ENCODE results near the gene CNTN4. TPM values are rescaled to one million over a fixed set of nuclear protein-coding genes. Genes with fewer than 3 reads are reported as not detected.

The CNTN4 gene
- total RNA-seq, 3 donors from 2014 or later (not counting 1 experiment from before 2014, with no cell fraction given), result not detected

DNA sequence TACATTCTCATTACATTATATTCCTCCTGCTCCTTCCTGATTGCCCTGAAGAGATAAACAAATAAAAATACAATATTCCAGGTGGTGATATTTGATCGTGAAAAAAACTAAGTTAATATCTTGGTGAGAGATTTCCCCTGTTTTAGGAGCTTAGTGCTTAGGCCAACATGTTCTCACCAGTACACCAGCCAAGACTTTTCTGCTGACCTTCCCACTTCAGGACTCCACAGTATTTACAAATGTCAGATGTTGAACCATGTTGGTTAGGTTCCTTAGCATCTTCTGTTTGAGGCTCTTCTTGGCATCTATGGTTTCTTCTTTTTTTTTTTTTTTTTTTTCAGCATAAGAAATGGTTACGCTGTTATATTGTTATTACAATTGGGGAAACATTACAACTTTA, 764.5 kb downstream of the CNTN4 start:
- Histone ChIP-seq H3K27me3 (ENCODE audit: control insufficient read depth, insufficient read depth, low read length) (no peaks in the 10 kb centered on the region), H3K9me3 (ENCODE audit: control insufficient read depth, insufficient read depth, low read length) (no peaks in the 10 kb centered on the region), H3K4me3 (ENCODE audit: low read length) (no peak overlapping the region), H3K4me1 (ENCODE audit: control insufficient read depth, insufficient read depth, low read length) (no peaks in the 10 kb centered on the region), H3K36me3 (ENCODE audit: control insufficient read depth, insufficient read depth, low read length) (no peaks in the 10 kb centered on the region), H3K27ac (ENCODE audit: low read length) (no peak overlapping the region)
- no peak overlapping the region for H3K4me3 Mint-ChIP-seq
- DNase-seq (no peak), ATAC-seq (no peak)
- no CpG with 5 or more reads among the region's 2 CpGs for WGBS (ENCODE audit: insufficient coverage)
- H3K36me3 Mint-ChIP-seq, result no peaks in the 10 kb centered on the region
- intact Hi-C loops (cut with micrococcal nuclease), result no loop called here
- H3K9me3 Mint-ChIP-seq, result no peaks in the 10 kb centered on the region
- H3K27ac Mint-ChIP-seq, result no peak overlapping the region
- TF ChIP-seq, protein P1, sequence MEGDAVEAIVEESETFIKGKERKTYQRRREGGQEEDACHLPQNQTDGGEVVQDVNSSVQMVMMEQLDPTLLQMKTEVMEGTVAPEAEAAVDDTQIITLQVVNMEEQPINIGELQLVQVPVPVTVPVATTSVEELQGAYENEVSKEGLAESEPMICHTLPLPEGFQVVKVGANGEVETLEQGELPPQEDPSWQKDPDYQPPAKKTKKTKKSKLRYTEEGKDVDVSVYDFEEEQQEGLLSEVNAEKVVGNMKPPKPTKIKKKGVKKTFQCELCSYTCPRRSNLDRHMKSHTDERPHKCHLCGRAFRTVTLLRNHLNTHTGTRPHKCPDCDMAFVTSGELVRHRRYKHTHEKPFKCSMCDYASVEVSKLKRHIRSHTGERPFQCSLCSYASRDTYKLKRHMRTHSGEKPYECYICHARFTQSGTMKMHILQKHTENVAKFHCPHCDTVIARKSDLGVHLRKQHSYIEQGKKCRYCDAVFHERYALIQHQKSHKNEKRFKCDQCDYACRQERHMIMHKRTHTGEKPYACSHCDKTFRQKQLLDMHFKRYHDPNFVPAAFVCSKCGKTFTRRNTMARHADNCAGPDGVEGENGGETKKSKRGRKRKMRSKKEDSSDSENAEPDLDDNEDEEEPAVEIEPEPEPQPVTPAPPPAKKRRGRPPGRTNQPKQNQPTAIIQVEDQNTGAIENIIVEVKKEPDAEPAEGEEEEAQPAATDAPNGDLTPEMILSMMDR (IDR thresholded peaks at IDR 0.05), result no peak
- H3K4me1 Mint-ChIP-seq, result no peaks in the 10 kb centered on the region
- peaks cover 4 to 7% of the 10 kb centered on the region in 2 donors for H3K27me3 Mint-ChIP-seq (ENCODE audit: low read depth in 2 of 2)

DNA sequence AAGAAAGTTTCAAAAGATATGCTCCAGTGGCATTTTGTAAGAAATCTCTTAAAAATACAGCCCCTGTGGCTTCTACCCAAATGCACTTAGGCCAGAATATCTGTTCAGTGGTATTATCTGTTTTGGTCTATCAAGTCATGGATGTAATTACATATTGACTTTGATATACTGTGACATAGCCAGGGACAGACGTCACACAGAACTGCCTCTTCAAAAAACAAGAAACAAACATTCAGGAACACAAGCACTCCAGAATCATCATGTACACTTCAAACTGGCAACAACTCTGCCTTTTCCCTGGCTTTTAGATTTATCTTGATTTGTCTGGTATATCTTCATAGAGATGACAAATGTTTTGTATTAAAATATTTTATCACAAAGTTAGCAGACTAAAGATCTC, 771.2 kb downstream of the CNTN4 start:
- no peak for DNase-seq
- Histone ChIP-seq H3K27me3 (ENCODE audit: control insufficient read depth, insufficient read depth, low read length) (no peaks in the 10 kb centered on the region), H3K27ac (ENCODE audit: low read length) (no peak overlapping the region), H3K4me1 (ENCODE audit: control insufficient read depth, insufficient read depth, low read length) (no peaks in the 10 kb centered on the region), H3K4me3 (ENCODE audit: low read length) (no peak overlapping the region), H3K36me3 (ENCODE audit: control insufficient read depth, insufficient read depth, low read length) (no peaks in the 10 kb centered on the region), H3K9me3 (ENCODE audit: control insufficient read depth, insufficient read depth, low read length) (no peaks in the 10 kb centered on the region)
- peaks cover 4 to 11% of the 10 kb centered on the region in 2 donors for H3K27me3 Mint-ChIP-seq (ENCODE audit: low read depth in 2 of 2)
- intact Hi-C loops (cut with micrococcal nuclease), result no loop called here
- H3K36me3 Mint-ChIP-seq, result no peaks in the 10 kb centered on the region
- H3K9me3 Mint-ChIP-seq, result no peaks in the 10 kb centered on the region
- WGBS (ENCODE audit: insufficient coverage), result 83% methylated on average over 1 of the region's 1 CpG
- no peak overlapping the region for H3K27ac Mint-ChIP-seq
- no peak for ATAC-seq
- H3K4me3 Mint-ChIP-seq, result no peak overlapping the region
- TF ChIP-seq, protein P1 (IDR thresholded peaks at IDR 0.05), result no peak
- no peaks in the 10 kb centered on the region for H3K4me1 Mint-ChIP-seq

DNA sequence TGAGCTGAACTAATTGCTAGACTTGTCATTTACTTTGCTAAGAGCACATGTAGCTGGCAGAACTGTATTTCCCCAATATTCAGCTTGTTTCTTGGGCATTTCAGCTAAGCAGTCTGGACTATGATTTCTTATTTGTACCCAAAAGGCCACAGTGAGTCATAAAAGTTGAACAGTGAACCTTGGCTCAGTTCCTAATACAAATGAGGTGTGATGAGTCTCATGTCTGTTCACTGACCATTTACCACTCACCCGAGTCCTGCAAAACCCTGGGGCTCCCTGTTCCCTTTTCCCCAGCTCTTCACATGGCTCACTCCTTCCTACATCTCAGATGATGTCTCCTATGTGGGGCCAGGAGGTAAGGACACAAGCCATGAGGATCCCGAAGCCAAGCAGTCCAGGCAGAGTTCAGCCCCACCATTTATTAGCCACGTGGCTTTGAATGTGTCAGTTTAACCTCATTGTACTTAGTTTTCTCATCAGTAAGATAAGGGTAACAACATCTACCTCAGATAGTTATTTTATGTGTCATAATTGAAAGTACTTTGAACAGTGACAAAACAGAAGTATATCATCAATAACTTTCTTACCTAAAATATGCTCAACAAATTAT, 772.2 kb downstream of the CNTN4 start:
- H3K36me3 ChIP-seq (ENCODE audit: control insufficient read depth, insufficient read depth, low read length), result no peaks in the 10 kb centered on the region
- H3K27ac Mint-ChIP-seq, result no peak overlapping the region
- no peaks in the 10 kb centered on the region for H3K27me3 ChIP-seq (ENCODE audit: control insufficient read depth, insufficient read depth, low read length)
- H3K4me3 Mint-ChIP-seq, result no peak overlapping the region
- DNase-seq (no peak), ATAC-seq (no peak)
- H3K27me3 Mint-ChIP-seq (ENCODE audit: low read depth in 2 of 2), result peaks cover 4 to 11% of the 10 kb centered on the region in 2 donors
- H3K36me3 Mint-ChIP-seq, result no peaks in the 10 kb centered on the region
- no peak overlapping the region for H3K27ac ChIP-seq (ENCODE audit: low read length)
- no peaks in the 10 kb centered on the region for H3K9me3 ChIP-seq (ENCODE audit: control insufficient read depth, insufficient read depth, low read length)
- H3K4me1 Mint-ChIP-seq, result no peaks in the 10 kb centered on the region
- TF ChIP-seq, protein P1 (IDR thresholded peaks at IDR 0.05), result no peak
- no peaks in the 10 kb centered on the region for H3K4me1 ChIP-seq (ENCODE audit: control insufficient read depth, insufficient read depth, low read length)
- no peaks in the 10 kb centered on the region for H3K9me3 Mint-ChIP-seq
- WGBS (ENCODE audit: insufficient coverage), result 64% methylated on average over 2 of the region's 3 CpGs
- intact Hi-C loops (cut with micrococcal nuclease), result no loop called here
- H3K4me3 ChIP-seq (ENCODE audit: low read length), result no peak overlapping the region

DNA sequence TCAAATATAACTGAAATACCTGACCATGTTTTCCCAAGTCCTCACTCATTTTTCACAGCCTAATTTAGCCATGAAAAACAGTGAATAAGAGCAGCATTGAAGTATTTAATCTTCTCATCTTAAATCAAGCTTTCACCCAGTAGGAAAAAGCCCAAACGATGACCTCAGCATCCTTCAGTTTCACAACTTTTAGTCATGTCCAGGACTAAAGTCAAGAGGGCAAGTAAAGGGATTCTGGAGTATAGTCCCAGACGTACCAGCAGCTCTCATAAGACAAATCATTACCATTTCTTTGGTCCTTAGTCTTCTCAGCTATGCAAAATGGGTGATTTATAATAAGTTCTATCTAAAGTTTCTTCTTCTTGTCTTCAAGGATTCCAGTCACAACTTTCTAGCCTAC, 774.2 kb downstream of the CNTN4 start:
- Mint-ChIP-seq H3K4me1 (no peaks in the 10 kb centered on the region), H3K36me3 (no peaks in the 10 kb centered on the region), H3K27me3 (ENCODE audit: low read depth in 2 of 2) (peaks cover 0 to 7% of the 10 kb centered on the region in 2 donors), H3K4me3 (no peak overlapping the region), H3K9me3 (no peaks in the 10 kb centered on the region), H3K27ac (no peak overlapping the region)
- intact Hi-C loops (cut with micrococcal nuclease), result no loop called here
- Histone ChIP-seq H3K27me3 (ENCODE audit: control insufficient read depth, insufficient read depth, low read length) (no peaks in the 10 kb centered on the region), H3K4me1 (ENCODE audit: control insufficient read depth, insufficient read depth, low read length) (no peaks in the 10 kb centered on the region), H3K4me3 (ENCODE audit: low read length) (no peak overlapping the region), H3K27ac (ENCODE audit: low read length) (no peak overlapping the region), H3K9me3 (ENCODE audit: control insufficient read depth, insufficient read depth, low read length) (no peaks in the 10 kb centered on the region), H3K36me3 (ENCODE audit: control insufficient read depth, insufficient read depth, low read length) (no peaks in the 10 kb centered on the region)
- DNase-seq (no peak), ATAC-seq (no peak)
- TF ChIP-seq, protein P1 (IDR thresholded peaks at IDR 0.05), result no peak
- WGBS (ENCODE audit: insufficient coverage), result 71% methylated on average over 1 of the region's 2 CpGs
